Adrenal gland (tissue), 5 donors: ENCODE results near the gene FOXI1.

Source experiments
- POLR2A ChIP-seq, 2 donors: fragments of 450-650 bp; IDR thresholded peaks; one replicate each; pipeline ENCODE4 v1.6.1; 2017; ENCODE audit warnings: antibody characterized with exemption in 2 of 2, mild to moderate bottlenecking in 2 of 2, moderate library complexity in 1 of 2
- TF ChIP-seq, protein P1 (sequence below), 6 experiments: fragments of 450-650 bp in 4 of 6; fragments of 200-600 bp in 2 of 6; sonication (generic) in 1 of 6; IDR thresholded peaks; 1 replicate in 5 of 6; 2 replicates in 1 of 6; pipeline versions ENCODE4 v1.5.1 to v1.8.0; 2016 to 2021; ENCODE audit warnings: antibody characterized with exemption in 6 of 6, mild to moderate bottlenecking in 2 of 6, moderate library complexity in 1 of 6
- donor health status: DM: no; HTN: no; CAD: no.

DNA sequence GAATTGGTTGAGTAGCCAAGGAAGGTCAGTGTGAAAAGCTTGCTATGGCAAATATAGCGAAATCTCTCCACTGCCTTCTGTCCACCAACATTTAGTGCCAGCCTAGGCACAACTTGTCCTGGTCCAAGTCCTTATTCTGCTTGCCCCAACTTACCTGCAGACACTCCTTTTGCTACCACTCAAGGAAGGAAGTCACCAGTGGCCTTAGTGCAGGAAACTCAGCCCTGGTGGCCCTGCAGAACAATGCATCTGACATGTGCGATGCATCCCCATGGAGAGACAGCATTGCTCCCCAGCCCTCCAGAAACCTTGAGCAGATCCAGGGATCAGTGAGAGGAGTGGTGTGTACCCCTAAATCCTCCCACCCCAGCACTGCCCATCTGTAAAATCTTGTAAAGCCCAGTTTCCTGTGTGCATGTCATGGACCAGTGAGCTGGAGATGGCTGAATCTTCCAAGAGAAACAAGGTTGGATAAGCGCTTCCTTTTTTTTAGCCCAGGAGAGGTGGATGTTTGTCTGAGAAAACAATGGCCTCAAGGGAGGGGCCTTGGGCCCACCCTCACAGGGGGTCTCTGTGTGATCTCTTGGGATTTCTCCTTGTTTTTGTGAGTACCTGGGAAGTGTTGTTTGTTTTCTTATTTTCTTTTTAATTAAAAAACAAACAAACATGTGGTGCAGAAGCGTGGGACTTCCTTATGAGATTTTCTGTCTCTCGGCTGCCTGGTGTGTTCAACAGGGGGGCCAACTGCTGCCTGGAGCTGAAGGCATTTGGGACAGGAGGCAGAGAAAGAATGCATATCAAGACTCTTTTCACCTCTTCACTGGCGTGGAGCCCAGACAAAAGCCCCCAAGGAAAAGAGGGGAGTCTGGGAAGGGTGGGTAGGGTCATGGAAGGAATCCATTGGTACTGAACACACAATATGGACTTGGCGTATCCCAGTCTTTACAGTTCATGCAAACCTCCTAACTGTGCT, 3.6 kb downstream of the FOXI1 start:
- TF ChIP-seq, protein P1, sequence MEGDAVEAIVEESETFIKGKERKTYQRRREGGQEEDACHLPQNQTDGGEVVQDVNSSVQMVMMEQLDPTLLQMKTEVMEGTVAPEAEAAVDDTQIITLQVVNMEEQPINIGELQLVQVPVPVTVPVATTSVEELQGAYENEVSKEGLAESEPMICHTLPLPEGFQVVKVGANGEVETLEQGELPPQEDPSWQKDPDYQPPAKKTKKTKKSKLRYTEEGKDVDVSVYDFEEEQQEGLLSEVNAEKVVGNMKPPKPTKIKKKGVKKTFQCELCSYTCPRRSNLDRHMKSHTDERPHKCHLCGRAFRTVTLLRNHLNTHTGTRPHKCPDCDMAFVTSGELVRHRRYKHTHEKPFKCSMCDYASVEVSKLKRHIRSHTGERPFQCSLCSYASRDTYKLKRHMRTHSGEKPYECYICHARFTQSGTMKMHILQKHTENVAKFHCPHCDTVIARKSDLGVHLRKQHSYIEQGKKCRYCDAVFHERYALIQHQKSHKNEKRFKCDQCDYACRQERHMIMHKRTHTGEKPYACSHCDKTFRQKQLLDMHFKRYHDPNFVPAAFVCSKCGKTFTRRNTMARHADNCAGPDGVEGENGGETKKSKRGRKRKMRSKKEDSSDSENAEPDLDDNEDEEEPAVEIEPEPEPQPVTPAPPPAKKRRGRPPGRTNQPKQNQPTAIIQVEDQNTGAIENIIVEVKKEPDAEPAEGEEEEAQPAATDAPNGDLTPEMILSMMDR (IDR thresholded peaks at IDR 0.05), result no peak
- TF ChIP-seq POLR2A (IDR thresholded peaks at IDR 0.05), result no peak
